ENCODE results near the gene NPSR1.
"Not testable (repeated sequence)": the region's sequence is repeated elsewhere in the genome, so short reads cannot be mapped to it uniquely, and the experiment has no call there.

NPSR1 gene, protein sequence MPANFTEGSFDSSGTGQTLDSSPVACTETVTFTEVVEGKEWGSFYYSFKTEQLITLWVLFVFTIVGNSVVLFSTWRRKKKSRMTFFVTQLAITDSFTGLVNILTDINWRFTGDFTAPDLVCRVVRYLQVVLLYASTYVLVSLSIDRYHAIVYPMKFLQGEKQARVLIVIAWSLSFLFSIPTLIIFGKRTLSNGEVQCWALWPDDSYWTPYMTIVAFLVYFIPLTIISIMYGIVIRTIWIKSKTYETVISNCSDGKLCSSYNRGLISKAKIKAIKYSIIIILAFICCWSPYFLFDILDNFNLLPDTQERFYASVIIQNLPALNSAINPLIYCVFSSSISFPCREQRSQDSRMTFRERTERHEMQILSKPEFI

DNA sequence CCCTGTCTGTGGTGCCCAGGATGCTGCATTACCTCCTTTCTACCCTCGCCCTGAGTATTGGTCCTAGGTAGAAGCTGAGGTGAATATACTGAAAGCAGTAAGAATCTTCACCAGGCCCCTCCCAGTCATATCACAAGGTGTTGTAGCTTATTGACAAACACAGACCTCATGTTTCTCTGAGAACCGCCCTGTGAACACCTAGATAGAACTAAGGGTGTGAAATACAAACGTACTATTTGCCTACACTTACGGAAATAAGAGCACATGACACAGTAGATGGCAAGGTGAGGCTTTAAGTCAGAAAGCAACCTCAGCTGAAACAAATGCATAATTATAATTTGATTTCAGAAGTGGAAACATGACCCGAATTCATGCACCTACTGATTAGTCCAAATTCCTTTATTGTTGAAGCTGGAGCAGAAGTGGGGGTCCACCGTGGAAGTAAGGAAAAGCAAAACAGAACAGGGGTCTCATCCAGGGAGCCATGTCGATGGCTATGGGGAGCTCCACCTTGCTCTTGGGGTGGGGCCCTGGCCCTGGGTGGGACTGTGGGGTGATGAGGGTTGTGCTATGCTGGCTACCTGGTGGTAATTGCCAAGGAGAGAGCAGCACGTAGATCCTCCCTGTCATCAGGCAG lies at the start of gene NPSR1:
TSS of gene NPSR1 (plus strand) at position 587 of the 637 bp plus-strand sequence. CDS start 195 bp downstream, outside the sequence.
- DNase-seq = no peak

DNA sequence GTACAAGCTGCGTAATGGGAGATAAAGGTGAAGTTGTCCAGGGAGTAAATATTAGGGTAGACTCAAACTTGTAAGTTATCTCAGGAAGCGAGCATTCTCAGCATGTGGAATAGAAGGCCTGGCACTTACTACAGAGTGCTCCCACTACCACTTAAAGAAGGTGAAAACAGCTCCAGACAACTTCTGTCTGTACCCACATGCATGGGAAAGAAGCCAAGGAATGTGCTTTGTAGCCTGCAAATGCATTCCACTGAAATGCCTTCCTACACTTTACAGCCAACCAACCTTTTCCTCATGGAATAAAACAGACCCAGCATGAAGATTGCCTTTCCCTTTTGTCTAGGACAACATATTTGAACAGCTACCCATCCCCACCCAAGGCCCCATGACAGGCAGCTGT lies 45.4 kb upstream of the NPSR1 start:
- no peak for DNase-seq

- no peak for DNase-seq
Observed at GRCh38 chr7:34620425-34620824, 37.6 kb upstream of the NPSR1 start.

- no peak for DNase-seq
Observed at GRCh38 chr7:34622182-34622581, 35.8 kb upstream of the NPSR1 start.

DNA sequence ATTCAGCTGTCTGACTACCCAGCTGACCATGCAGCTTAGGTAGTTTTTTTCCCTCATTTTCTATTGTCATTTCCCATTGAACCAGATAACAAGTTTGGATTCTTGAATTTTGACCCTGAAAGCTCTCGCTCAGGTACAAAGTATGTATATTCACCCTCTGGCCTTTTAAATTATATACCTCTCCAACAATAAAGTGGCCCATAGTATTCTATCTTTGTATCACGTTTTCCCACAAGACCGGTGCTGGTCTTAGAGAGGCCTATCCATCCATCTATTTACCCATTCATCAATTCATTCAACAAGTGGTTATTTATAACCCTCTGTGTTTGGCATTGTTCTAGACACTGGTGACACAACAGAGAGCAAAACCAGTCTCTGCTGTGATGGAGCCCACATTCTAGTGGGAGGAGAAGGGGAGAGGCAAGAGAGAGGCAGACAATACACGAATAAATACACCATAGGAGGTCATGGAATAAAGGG lies 35.2 kb upstream of the NPSR1 start:
- DNase-seq = no peak

- not testable (repeated sequence) for DNase-seq
Observed at GRCh38 chr7:34628618-34629017, 29.4 kb upstream of the NPSR1 start.

- DNase-seq = no peak
Observed at GRCh38 chr7:34652809-34653208, 5.2 kb upstream of the NPSR1 start.

GRCh38 chr7:34653787-34654186 lies 4.2 kb upstream of the NPSR1 start:
- DNase-seq = no peak

GRCh38 chr7:34655384-34655783 lies 2.6 kb upstream of the NPSR1 start:
- no peak for DNase-seq

- no peak for DNase-seq
Observed at GRCh38 chr7:34656041-34656440, 2.0 kb upstream of the NPSR1 start.

GRCh38 chr7:34659472-34660075 lies 1.6 kb downstream of the NPSR1 start:
- no peak for DNase-seq

GRCh38 chr7:34662058-34662708 lies 4.2 kb downstream of the NPSR1 start:
- no peak for DNase-seq

- no peak for DNase-seq
Observed at GRCh38 chr7:34664755-34665154, 6.7 kb downstream of the NPSR1 start.

- DNase-seq = no peak
Observed at GRCh38 chr7:34672430-34672829, 14.4 kb downstream of the NPSR1 start.

GRCh38 chr7:34673066-34673465 lies 15.0 kb downstream of the NPSR1 start:
- no peak for DNase-seq

DNA sequence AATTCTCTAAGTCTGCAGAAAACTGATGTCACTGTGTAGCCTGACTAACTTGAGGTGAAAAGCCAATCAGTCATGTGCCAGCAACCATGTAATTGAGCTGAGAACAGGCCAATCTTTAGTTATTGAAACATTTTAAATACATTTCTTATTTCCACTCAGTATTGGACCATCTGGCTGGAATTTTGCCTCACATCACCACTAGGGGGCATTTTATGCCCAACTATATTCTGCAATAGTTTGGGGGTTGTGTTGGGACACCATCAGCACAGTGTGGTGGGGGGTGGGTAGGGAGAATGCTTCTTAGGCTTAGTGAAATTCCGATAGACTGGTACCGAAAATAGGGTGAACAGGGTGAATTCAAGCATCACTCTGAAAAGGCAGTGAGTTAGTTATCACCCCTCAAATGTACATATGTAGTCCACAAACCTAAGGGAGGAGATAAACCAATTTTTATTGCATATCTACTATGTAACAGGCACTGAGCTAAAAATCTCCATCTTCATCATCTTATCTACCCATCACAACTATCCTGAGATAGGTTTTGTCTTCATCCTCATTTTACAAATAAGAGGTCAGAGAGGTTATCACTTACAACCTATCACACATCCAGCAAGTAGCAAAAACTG lies 17.8 kb downstream of the NPSR1 start:
- no peak for DNase-seq

DNA sequence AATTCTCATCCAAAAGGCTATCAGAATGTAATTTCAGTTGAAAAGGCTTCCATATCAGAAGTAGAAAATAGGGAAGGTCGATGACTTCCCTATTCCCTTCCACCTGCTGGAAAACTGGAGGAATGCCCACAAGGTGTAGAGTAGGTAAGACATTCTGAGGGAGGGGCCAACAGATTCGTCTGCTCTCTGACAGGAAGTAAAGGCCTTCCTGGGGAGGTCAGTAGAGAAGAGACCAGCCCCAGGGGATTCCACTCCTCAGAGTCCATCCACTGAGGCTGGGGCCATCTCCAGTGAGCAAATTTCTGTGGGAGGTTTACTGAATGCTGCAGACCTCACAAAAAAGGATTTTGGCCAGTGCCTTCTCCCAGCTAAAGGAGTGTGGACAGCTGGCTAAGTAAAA lies 19.5 kb downstream of the NPSR1 start:
- DNase-seq = no peak

GRCh38 chr7:34687529-34687928 lies 29.5 kb downstream of the NPSR1 start:
- no peak for DNase-seq

DNA sequence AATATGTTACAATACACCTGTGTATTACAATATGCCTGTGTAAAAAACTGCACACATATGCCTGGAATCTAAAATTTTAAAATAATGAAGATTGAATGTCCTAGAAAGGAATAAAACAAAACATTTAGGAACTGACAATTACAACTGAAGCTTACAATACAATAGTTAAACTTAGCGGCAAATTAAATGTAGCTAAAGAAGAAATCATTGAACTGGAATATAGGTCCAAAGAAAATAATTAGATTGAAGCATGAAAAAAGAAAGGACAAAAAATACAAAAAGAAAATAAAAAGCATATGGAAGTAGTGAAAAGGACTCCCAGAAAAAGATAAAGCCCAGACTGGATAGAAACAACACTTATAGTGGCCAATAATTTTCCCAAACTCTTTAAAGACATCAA lies 38.4 kb downstream of the NPSR1 start:
- no peak for DNase-seq

- no peak for DNase-seq
Observed at GRCh38 chr7:34709771-34710170, 51.8 kb downstream of the NPSR1 start.

DNA sequence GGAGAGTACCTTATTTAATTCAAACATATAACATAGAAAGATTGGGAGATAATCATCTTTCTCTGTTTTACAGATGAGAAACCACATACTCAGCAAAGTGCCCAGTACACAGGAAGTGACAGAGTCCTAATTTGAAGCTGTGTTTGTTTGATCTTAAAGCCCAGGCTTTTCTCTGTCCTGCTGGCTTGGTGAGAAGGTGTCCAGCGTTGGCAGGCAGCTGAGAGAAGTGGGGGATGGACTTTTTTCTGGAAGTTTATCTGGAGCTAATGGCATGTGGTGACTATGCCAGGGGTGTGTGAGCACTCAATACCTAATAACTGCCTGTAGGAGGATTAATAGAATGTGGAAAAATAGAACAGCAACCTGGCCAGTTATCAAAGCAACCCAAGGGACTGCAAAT lies 60.8 kb downstream of the NPSR1 start:
- DNase-seq = no peak

DNA sequence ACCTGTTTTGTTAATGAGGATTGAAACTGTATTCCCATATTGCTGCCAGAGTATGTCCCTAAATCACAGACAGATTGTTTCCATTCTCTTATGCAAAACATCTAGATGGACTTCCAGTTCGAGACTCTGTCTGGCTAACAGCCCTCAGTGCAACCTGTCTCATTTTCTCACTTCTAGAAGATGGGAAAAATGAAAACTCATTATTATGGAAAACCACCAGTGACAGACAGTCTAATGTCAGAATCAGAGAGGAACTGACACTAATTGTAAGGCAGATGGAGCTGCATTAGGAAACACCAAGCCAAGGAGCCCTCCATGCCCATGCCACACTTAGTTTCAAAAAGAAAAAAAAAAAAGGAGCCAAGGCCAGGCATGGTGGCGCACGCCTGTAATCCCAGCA lies 61.6 kb downstream of the NPSR1 start:
- DNase-seq = no peak

DNA sequence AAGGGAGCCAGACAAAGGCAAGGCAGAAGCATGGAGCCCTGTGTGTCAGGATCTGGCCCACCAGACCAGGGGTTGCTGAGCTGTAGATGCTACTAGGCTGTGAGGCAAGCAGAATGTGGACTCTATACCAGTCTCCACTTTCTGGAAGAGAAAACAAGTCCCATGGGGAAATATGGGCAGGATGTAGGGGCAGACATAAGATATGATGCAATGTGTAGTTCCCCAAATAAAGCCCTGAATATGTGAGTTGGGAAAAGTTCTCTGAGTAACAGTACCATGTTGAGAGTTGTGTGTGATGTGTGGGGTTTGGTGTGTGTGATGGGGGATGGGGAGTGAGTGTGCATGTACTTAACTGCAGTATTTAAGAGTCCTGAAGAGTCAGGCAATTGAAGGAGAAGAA lies 62.3 kb downstream of the NPSR1 start:
- no peak for DNase-seq
